HepG2 (cell line): Measurements from ENCODE around the gene KANK4. TPM values are rescaled to one million over a fixed set of nuclear protein-coding genes. Genes with fewer than 3 reads are reported as not detected.

Source experiments
- ATAC-seq: fragments of 200-7000 bp; cut with Tn5 transposase; 3 replicates; pipeline ENCODE4 v1.9.1; 2020; ENCODE audit warnings: mild to moderate bottlenecking, moderate library complexity
- BruUV-seq: library from RNA; stranded (reverse); fragments of 400-500 nt; replicated peaks from 2 replicates; lab custom pipeline; 2021; lab: Mats Ljungman, UMichigan
- CTCF ChIA-PET: fragments of 300-600 bp; formaldehyde crosslinking; extraction: SDS; loops from one replicate; lab custom pipeline; 2021; ENCODE audit warnings: low total read pairs, inconsistent platforms, low intra/inter-chr PET ratio; lab: Yijun Ruan, JAX
- POLR2A ChIA-PET: fragments of 350-600 bp; sonication (Branson Sonifier 250); formaldehyde crosslinking; loops from one replicate; lab custom pipeline; 2020; ENCODE audit warnings: antibody characterized with exemption, inconsistent platforms; lab: Yijun Ruan, JAX
- DNase-seq: peaks from one replicate; pipeline ENCODE4 v3.0.0-alpha.2; 2015; ENCODE audit warnings: low spot score
- FAIRE-seq: peaks from 3 replicates; lab custom pipeline; 2011; peaks lifted over from hg19 to GRCh38; lab: Jason Lieb, UNC
- H2AFZ ChIP-seq: one replicate; pipeline ENCODE4 v1.6.1; 2011; ENCODE audit warnings: low read length, inconsistent platforms
- H3K27ac ChIP-seq: fragments of 300-600 bp; 3 replicates; pipeline ENCODE4 v1.8.0; 2011; ENCODE audit warnings: mixed run types, mild to moderate bottlenecking, mixed read lengths, low read length, inconsistent platforms; ENCODE audit not compliant: insufficient read depth; ENCODE audit errors: extremely low read length
- H3K27me3 ChIP-seq, 2 experiments: fragments of 200-600 bp in 1 of 2; 2 replicates in 1 of 2; 3 replicates in 1 of 2; pipeline versions ENCODE4 v1.6.0 to v1.8.0; 2011; ENCODE audit warnings: low read length in 2 of 2, mild to moderate bottlenecking in 2 of 2, moderate library complexity in 2 of 2, inconsistent platforms in 1 of 2; ENCODE audit not compliant: insufficient read depth in 2 of 2, control insufficient read depth in 1 of 2
- H3K36me3 ChIP-seq, 2 experiments: fragments of 200-600 bp in 1 of 2; replicated peaks in 1 of 2; 2 replicates in 1 of 2; 3 replicates in 1 of 2; pipeline versions ENCODE4 v1.5.1 to v1.8.0; 2011; ENCODE audit warnings: low read length in 2 of 2, inconsistent platforms in 1 of 2; ENCODE audit not compliant: insufficient read depth in 2 of 2, control insufficient read depth in 1 of 2
- H3K4me1 ChIP-seq: 2 replicates; pipeline ENCODE4 v1.5.1; 2012; ENCODE audit warnings: low read length, inconsistent platforms; ENCODE audit not compliant: insufficient read depth
- H3K4me2 ChIP-seq: 2 replicates; pipeline ENCODE4 v1.6.0; 2011; ENCODE audit warnings: low read depth, low read length, inconsistent platforms
- H3K4me3 ChIP-seq, 3 experiments: fragments of 200-600 bp in 1 of 3; sonication (generic), shearing (Covaris generic) in 1 of 3; replicated peaks in 1 of 3; 2 replicates each; pipeline ENCODE4 v1.5.1; 2011 to 2016; ENCODE audit warnings: low read length in 3 of 3, inconsistent platforms in 2 of 3, low read depth in 2 of 3, mild to moderate bottlenecking in 2 of 3, control low read depth in 1 of 3, mixed read lengths in 1 of 3; ENCODE audit not compliant: insufficient read depth in 1 of 3
- H3K79me2 ChIP-seq: one replicate; pipeline ENCODE4 v1.6.1; 2011; ENCODE audit warnings: low read length, inconsistent platforms; ENCODE audit not compliant: insufficient read depth
- H3K9ac ChIP-seq: 2 replicates; pipeline ENCODE4 v1.6.0; 2011; ENCODE audit warnings: mild to moderate bottlenecking, low read depth, low read length, inconsistent platforms; ENCODE audit not compliant: insufficient read depth
- H3K9me3 ChIP-seq: 2 replicates; pipeline ENCODE4 v1.5.1; 2012; ENCODE audit warnings: mild to moderate bottlenecking, low read length
- H4K20me1 ChIP-seq: 2 replicates; pipeline ENCODE4 v1.6.0; 2011; ENCODE audit warnings: inconsistent platforms, mild to moderate bottlenecking, low read length, moderate library complexity; ENCODE audit not compliant: insufficient read depth
- CENPT ChIP-seq: sonication (generic); formaldehyde crosslinking; IDR thresholded peaks from 2 replicates; pipeline ENCODE4 v1.8.0; 2022; ENCODE audit warnings: low read depth, mild to moderate bottlenecking, moderate library complexity, missing genetic modification reagents
- SIX1 ChIP-seq: sonication (generic); formaldehyde crosslinking; IDR thresholded peaks from 2 replicates; pipeline ENCODE4 v1.4.0; 2020; ENCODE audit warnings: missing genetic modification reagents, borderline replicate concordance
- TEAD3 ChIP-seq: optimal IDR thresholded peaks from 2 replicates; pipeline ENCODE3; 2016; ENCODE audit warnings: borderline replicate concordance
- TGIF2 ChIP-seq: IDR thresholded peaks from 2 replicates; pipeline ENCODE4 v1.6.1; 2016; ENCODE audit warnings: control low read depth, missing compliant biosample characterization
- ZNF460 ChIP-seq: sonication (generic); formaldehyde crosslinking; IDR thresholded peaks from 2 replicates; pipeline ENCODE4 v1.5.1; 2020; ENCODE audit warnings: missing genetic modification reagents, mild to moderate bottlenecking, borderline replicate concordance
- ZNF768 ChIP-seq: sonication (generic); formaldehyde crosslinking; IDR thresholded peaks from 2 replicates; pipeline ENCODE4 v1.4.0; 2020; ENCODE audit warnings: missing genetic modification reagents
- WGBS: methylation state at CpG from one replicate; pipeline ENCODE4 v1.1.6; 2017; ENCODE audit warnings: low lambda C conversion rate; 5-methylcytosine and 5-hydroxymethylcytosine counted together
- in situ Hi-C: cut with HindIII; loops from 2 replicates; pipeline ENCODE4 v1.10.0; 2017; ENCODE audit warnings: low pct_unique_long_range_greater_than_20kb; ENCODE audit not compliant: extremely low pct_ligation_motif_present
- intact Hi-C: fragments of 100-400 bp; cut with micrococcal nuclease; formaldehyde crosslinking; loops from one replicate; pipeline ENCODE4 v1.10.0; 2022; ENCODE audit not compliant: unreplicated experiment
- polyA plus RNA-seq, 8 experiments: library from polyadenylated mRNA; depleted of rRNA in 3 of 8; stranded (reverse) in 7 of 8; unstranded in 1 of 8; fragments of >200 nt; fragmentation: Illumina TruSeq in 4 of 8; extraction: Trizol in 4 of 8; gene quantifications; 2 replicates each; pipeline versions ENCODE4 v1.2.1 to v1.2.3, GENCODE V29; 2011 to 2016; ENCODE audit warnings: low read depth in 4 of 8, missing spikeins in 1 of 8, mixed read lengths in 1 of 8; ENCODE audit not compliant: insufficient read depth in 1 of 8
- total RNA-seq, 5 experiments: library from RNA; depleted of rRNA; stranded (reverse); fragments of >200 nt; fragmentation: Illumina TruSeq; extraction: Trizol; gene quantifications; 2 replicates each; pipeline ENCODE4 v1.2.3, GENCODE V29; 2016; ENCODE audit warnings: low read depth in 1 of 5
- TF ChIP-seq, protein P1 (sequence below): sonication (generic); formaldehyde crosslinking; IDR thresholded peaks from 2 replicates; pipeline ENCODE4 v1.5.0; 2020; ENCODE audit warnings: mild to moderate bottlenecking, missing genetic modification reagents, moderate library complexity
- TF ChIP-seq, protein P2 (sequence below): IDR thresholded peaks from 2 replicates; pipeline ENCODE4 v1.4.0; 2020; ENCODE audit warnings: mild to moderate bottlenecking, missing genetic modification reagents

The KANK4 gene
- total and polyA plus RNA-seq, 2 of the 13 experiments (the other 11 are each of a cell fraction or from before 2014, with no cell fraction given): 16.1 to 25.7 TPM

GRCh38 chr1:62229468-62229867, 89.8 kb downstream of the KANK4 start (continued):
- TF ChIP-seq, protein P1, sequence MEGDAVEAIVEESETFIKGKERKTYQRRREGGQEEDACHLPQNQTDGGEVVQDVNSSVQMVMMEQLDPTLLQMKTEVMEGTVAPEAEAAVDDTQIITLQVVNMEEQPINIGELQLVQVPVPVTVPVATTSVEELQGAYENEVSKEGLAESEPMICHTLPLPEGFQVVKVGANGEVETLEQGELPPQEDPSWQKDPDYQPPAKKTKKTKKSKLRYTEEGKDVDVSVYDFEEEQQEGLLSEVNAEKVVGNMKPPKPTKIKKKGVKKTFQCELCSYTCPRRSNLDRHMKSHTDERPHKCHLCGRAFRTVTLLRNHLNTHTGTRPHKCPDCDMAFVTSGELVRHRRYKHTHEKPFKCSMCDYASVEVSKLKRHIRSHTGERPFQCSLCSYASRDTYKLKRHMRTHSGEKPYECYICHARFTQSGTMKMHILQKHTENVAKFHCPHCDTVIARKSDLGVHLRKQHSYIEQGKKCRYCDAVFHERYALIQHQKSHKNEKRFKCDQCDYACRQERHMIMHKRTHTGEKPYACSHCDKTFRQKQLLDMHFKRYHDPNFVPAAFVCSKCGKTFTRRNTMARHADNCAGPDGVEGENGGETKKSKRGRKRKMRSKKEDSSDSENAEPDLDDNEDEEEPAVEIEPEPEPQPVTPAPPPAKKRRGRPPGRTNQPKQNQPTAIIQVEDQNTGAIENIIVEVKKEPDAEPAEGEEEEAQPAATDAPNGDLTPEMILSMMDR (CRISPR knock-in tag): 0 out of 2 replicates have a peak, but pooled peaks have one; percentile 20
- 0 out of 2 replicates have a peak, but pooled peaks have one; percentile 23 for TF ChIP-seq TGIF2 (CRISPR knock-in tag)
- peak; percentile 78 for TF ChIP-seq SIX1 (CRISPR knock-in tag)
- peak; percentile 15 for TF ChIP-seq TEAD3 (CRISPR knock-in tag)
- no peak for TF ChIP-seq CENPT (CRISPR knock-in tag)

DNA sequence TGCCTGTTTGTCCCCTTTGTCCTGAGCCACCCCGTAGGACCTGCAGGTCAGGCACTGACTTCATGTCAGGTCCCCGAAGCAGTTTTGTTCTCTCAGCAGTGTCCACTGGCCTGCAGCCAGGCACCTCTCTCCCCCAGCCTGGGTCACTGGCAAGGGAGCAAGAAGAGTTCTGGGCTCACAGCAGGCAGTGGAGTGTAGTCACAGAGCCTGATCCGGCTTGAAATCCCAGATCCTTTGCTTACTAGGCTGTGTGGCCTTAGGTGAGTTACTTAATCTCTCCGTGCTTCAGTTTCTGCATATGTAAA, 90.4 kb downstream of the KANK4 start:
- ATAC-seq: peak; percentile 55
- intact Hi-C loops (no loop called here), in situ Hi-C loops (no loop called here)
- Histone ChIP-seq H3K4me1 (peaks cover 57% of the 10 kb centered on the region), H3K4me3 (peak overlapping the region in 1 of 3 experiments; percentile 49; a peak in 2 of 6 replicates), H3K79me2 (no peaks in the 10 kb centered on the region), H3K9me3 (no peaks in the 10 kb centered on the region), H4K20me1 (no peaks in the 10 kb centered on the region), H3K4me2 (peak overlapping the region; percentile 74), H2AFZ (no peak overlapping the region), H3K27ac (no peak overlapping the region), H3K36me3 (no peaks in the 10 kb centered on the region), H3K27me3 (no peaks in the 10 kb centered on the region), H3K9ac (peak overlapping the region; percentile 47; the same call in 1 of the 2 replicates)
- 19% methylated on average over 4 of the region's 4 CpGs for WGBS
- TF ChIP-seq ZNF768 (CRISPR knock-in tag) (peak; percentile 61; the same call in 1 of the 2 replicates), ZNF460 (CRISPR knock-in tag) (no peak)
- TF ChIP-seq, protein P2, sequence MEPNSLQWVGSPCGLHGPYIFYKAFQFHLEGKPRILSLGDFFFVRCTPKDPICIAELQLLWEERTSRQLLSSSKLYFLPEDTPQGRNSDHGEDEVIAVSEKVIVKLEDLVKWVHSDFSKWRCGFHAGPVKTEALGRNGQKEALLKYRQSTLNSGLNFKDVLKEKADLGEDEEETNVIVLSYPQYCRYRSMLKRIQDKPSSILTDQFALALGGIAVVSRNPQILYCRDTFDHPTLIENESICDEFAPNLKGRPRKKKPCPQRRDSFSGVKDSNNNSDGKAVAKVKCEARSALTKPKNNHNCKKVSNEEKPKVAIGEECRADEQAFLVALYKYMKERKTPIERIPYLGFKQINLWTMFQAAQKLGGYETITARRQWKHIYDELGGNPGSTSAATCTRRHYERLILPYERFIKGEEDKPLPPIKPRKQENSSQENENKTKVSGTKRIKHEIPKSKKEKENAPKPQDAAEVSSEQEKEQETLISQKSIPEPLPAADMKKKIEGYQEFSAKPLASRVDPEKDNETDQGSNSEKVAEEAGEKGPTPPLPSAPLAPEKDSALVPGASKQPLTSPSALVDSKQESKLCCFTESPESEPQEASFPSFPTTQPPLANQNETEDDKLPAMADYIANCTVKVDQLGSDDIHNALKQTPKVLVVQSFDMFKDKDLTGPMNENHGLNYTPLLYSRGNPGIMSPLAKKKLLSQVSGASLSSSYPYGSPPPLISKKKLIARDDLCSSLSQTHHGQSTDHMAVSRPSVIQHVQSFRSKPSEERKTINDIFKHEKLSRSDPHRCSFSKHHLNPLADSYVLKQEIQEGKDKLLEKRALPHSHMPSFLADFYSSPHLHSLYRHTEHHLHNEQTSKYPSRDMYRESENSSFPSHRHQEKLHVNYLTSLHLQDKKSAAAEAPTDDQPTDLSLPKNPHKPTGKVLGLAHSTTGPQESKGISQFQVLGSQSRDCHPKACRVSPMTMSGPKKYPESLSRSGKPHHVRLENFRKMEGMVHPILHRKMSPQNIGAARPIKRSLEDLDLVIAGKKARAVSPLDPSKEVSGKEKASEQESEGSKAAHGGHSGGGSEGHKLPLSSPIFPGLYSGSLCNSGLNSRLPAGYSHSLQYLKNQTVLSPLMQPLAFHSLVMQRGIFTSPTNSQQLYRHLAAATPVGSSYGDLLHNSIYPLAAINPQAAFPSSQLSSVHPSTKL (CRISPR knock-in tag): no peak
- BruUV-seq: no TSS peak
- no peak for DNase-seq
- no peak for FAIRE-seq
- CTCF ChIA-PET: no interaction called here
- POLR2A ChIA-PET: interaction anchor here (0.6 to 1.3 kb wide), 2 partner anchors 30 to 202 kb away, joined by 3 to 5 read pairs; no protein-coding TSS in a partner anchor
